Nephron progenitor cell (in vitro differentiated cells): ENCODE measurements around the gene UNC80.

Source experiments
- DNase-seq: peaks from one replicate; pipeline ENCODE4 v3.0.0; 2021
- H3K27ac Mint-ChIP-seq: 2 replicates; pipeline ENCODE4 v1.8.0; 2021; ENCODE audit warnings: mild to moderate bottlenecking, moderate library complexity, mixed read lengths
- H3K27me3 Mint-ChIP-seq: 2 replicates; pipeline ENCODE4 v1.8.0; 2021; ENCODE audit warnings: mild to moderate bottlenecking, low read depth, mixed read lengths; ENCODE audit not compliant: poor library complexity
- H3K36me3 Mint-ChIP-seq: 2 replicates; pipeline ENCODE4 v1.8.0; 2021; ENCODE audit warnings: low read depth, mixed read lengths
- H3K4me1 Mint-ChIP-seq: 2 replicates; pipeline ENCODE4 v1.8.0; 2021; ENCODE audit warnings: mixed read lengths
- H3K4me3 Mint-ChIP-seq: 2 replicates; pipeline ENCODE4 v1.8.0; 2021; ENCODE audit warnings: mild to moderate bottlenecking, moderate library complexity, mixed read lengths
- H3K9me3 Mint-ChIP-seq: 2 replicates; pipeline ENCODE4 v1.8.0; 2021; ENCODE audit warnings: mild to moderate bottlenecking, moderate library complexity, mixed read lengths
- CTCF ChIP-seq: fragments of 200-600 bp; sonication (generic); IDR thresholded peaks from 2 replicates; pipeline ENCODE4 v1.5.0; 2021; ENCODE audit warnings: antibody characterized with exemption

UNC80 gene

GRCh38 chr2:209830722-209831465 lies 59.3 kb downstream of the UNC80 start:
- no peak for DNase-seq

GRCh38 chr2:209834767-209835166 lies 63.1 kb downstream of the UNC80 start:
- TF ChIP-seq CTCF: no peak
- no peaks in the 10 kb centered on the region for H3K36me3 Mint-ChIP-seq
- H3K4me1 Mint-ChIP-seq: peaks cover 6% of the 10 kb centered on the region
- no peak overlapping the region for H3K4me3 Mint-ChIP-seq
- DNase-seq: no peak
- H3K9me3 Mint-ChIP-seq: no peaks in the 10 kb centered on the region
- no peak overlapping the region for H3K27ac Mint-ChIP-seq
- no peaks in the 10 kb centered on the region for H3K27me3 Mint-ChIP-seq

More at GRCh38 chr2:209830722-209831465, 59.3 kb downstream of the UNC80 start:
- H3K27me3 Mint-ChIP-seq: no peaks in the 10 kb centered on the region
- no peak overlapping the region for H3K4me3 Mint-ChIP-seq
- TF ChIP-seq CTCF: no peak
- H3K36me3 Mint-ChIP-seq: no peaks in the 10 kb centered on the region
- no peak overlapping the region for H3K27ac Mint-ChIP-seq
- no peaks in the 10 kb centered on the region for H3K9me3 Mint-ChIP-seq
- H3K4me1 Mint-ChIP-seq: peaks cover 6% of the 10 kb centered on the region

- H3K4me1 Mint-ChIP-seq: no peaks in the 10 kb centered on the region
- H3K9me3 Mint-ChIP-seq: no peaks in the 10 kb centered on the region
- peaks cover 5% of the 10 kb centered on the region for H3K27me3 Mint-ChIP-seq
- no peak overlapping the region for H3K4me3 Mint-ChIP-seq
- H3K36me3 Mint-ChIP-seq: no peaks in the 10 kb centered on the region
- TF ChIP-seq CTCF: no peak
- no peak for DNase-seq
- H3K27ac Mint-ChIP-seq: no peak overlapping the region
These were observed 68.8 kb downstream of the UNC80 start for GRCh38 chr2:209840434-209840833.

GRCh38 chr2:209845666-209846065 lies 74.0 kb downstream of the UNC80 start:
- DNase-seq: no peak

GRCh38 chr2:209864716-209865295 lies 93.2 kb downstream of the UNC80 start:
- no peak for DNase-seq
- Mint-ChIP-seq H3K4me1 (no peaks in the 10 kb centered on the region), H3K27ac (no peak overlapping the region), H3K4me3 (no peak overlapping the region), H3K9me3 (peaks cover 19% of the 10 kb centered on the region), H3K27me3 (peaks cover 4% of the 10 kb centered on the region), H3K36me3 (no peaks in the 10 kb centered on the region)
- TF ChIP-seq CTCF: no peak

More at GRCh38 chr2:209845666-209846065, 74.0 kb downstream of the UNC80 start:
- Mint-ChIP-seq H3K4me3 (no peak overlapping the region), H3K27ac (no peak overlapping the region), H3K27me3 (peaks cover 5% of the 10 kb centered on the region), H3K9me3 (no peaks in the 10 kb centered on the region), H3K4me1 (no peaks in the 10 kb centered on the region), H3K36me3 (no peaks in the 10 kb centered on the region)
- TF ChIP-seq CTCF: no peak
